Measurements from ENCODE around the gene APBA3. TPM values are rescaled to one million over a fixed set of nuclear protein-coding genes. Genes with fewer than 3 reads are reported as not detected.

The APBA3 gene
- total RNA-seq, 1 experiment from 2014 or later, result 21.4 TPM

DNA sequence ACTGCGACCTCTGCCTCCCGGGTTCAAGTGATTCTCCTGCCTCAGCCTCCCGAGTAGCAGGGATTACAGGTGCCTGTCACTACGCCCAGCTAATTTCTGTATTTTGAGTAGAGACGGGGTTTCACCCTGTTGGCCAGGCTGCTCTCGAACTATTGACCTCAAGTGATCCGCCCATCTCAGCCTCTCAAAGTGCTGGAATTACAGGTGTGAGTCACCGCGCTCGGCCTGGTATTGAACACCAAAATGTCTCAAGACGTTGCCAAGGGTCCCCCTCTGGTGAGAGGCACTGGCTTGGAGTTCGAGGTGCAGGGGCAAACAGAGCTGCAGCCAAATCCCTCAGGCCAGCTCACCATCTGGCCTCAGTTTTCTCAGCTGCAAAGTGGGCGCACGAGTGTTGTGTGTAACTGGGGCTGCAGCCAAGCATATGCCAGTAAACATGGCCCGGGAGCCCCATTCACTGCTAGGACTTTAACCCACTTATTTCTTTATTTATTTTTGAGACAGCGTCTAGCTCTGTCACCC is 45.3 kb downstream of the APBA3 start:
- H3K9ac ChIP-seq (ENCODE audit: low read length), result no peak overlapping the region
- no peak overlapping the region for H3K27ac ChIP-seq (ENCODE audit: low read length)
- no peaks in the 10 kb centered on the region for H4K20me1 ChIP-seq (ENCODE audit: low read length)
- no peaks in the 10 kb centered on the region for H3K79me2 ChIP-seq (ENCODE audit: low read length)
- CTCF ChIA-PET, result no interaction called here
- H3K4me1 ChIP-seq (ENCODE audit: insufficient read depth, low read length), result peaks cover 12% of the 10 kb centered on the region
- intact Hi-C loops (cut with micrococcal nuclease), result no loop called here
- H3K36me3 ChIP-seq (ENCODE audit: low read depth, low read length), result no peaks in the 10 kb centered on the region
- H3K9me3 ChIP-seq (ENCODE audit: low read length), result no peaks in the 10 kb centered on the region
- ATAC-seq, result no peak
- POLR2A ChIA-PET (ENCODE audit: unreplicated experiment), result no interaction called here
- no peak for DNase-seq
- H3K9me2 ChIP-seq (replicated peaks; ENCODE audit: low read length), result no peaks in the 10 kb centered on the region
- TF ChIP-seq, protein P1, sequence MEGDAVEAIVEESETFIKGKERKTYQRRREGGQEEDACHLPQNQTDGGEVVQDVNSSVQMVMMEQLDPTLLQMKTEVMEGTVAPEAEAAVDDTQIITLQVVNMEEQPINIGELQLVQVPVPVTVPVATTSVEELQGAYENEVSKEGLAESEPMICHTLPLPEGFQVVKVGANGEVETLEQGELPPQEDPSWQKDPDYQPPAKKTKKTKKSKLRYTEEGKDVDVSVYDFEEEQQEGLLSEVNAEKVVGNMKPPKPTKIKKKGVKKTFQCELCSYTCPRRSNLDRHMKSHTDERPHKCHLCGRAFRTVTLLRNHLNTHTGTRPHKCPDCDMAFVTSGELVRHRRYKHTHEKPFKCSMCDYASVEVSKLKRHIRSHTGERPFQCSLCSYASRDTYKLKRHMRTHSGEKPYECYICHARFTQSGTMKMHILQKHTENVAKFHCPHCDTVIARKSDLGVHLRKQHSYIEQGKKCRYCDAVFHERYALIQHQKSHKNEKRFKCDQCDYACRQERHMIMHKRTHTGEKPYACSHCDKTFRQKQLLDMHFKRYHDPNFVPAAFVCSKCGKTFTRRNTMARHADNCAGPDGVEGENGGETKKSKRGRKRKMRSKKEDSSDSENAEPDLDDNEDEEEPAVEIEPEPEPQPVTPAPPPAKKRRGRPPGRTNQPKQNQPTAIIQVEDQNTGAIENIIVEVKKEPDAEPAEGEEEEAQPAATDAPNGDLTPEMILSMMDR (conservative IDR thresholded peaks at IDR 0.05; ENCODE audit: low read depth, low read length), result no peak
- TF ChIP-seq EZH2phosphoT487 (IDR thresholded peaks at IDR 0.05; ENCODE audit: borderline replicate concordance, low read length) (no peak), EZH2 (IDR thresholded peaks at IDR 0.05; ENCODE audit: low read length, unreplicated experiment) (no peak)
- H3K4me3 ChIP-seq (ENCODE audit: low read length), result no peak overlapping the region
- no TSS peak for BruUV-seq (replicated peaks)
- no peak overlapping the region for H3K4me2 ChIP-seq (ENCODE audit: low read length)
- H2AFZ ChIP-seq (ENCODE audit: low read length), result no peak overlapping the region
- H3F3A ChIP-seq (ENCODE audit: low read length, unreplicated experiment), result no peaks in the 10 kb centered on the region
- H3K27me3 ChIP-seq (ENCODE audit: low read length), result no peaks in the 10 kb centered on the region

DNA sequence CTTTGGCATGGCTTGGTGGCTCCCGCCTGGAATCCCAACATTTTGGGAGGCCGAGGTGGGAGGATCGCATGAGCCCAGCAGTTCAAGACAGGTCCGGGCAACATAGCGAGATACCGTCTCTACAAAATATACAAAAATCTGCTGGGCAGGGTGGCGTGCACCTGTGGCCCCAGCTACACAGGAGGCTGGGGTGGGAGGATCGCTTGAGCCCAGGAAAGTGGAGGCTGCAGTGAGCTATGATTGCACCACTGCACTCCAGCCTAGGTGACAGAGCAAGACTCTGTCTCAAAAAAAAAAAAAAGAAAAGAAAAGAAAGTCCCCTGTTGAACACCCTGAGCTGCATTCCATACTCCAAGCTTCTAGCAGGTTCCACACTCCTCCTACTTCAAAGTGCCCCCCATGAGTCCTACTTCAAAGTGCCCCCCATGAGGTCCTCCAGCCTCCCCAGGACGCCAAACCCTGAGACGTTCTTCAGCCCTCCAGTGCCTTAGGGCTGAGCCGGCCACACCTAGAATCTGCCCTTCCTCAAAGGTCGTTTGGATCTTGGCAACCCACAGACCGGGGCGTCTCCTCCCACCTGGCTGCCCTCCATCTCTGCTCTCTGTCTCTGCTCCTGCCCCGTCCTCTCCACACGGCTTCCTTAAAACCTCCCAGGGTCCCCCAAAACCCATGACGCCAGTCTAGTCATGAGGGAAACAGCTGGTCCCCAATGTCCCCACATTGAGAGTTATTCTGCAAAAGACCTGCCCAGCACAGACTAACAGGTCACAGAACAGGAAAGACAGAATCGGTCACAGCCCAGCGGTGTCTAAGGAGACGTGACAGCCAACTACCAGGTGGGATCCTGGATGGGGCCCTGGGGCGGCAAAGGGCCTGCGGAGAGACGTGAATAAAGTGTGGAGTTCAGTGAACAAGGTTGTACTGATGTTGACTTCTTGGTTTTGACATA is 48.6 kb downstream of the APBA3 start:
- Histone ChIP-seq H3K9ac (ENCODE audit: low read length) (no peak overlapping the region), H3K4me3 (ENCODE audit: low read length) (no peak overlapping the region), H3K27me3 (ENCODE audit: low read length) (no peaks in the 10 kb centered on the region), H3K36me3 (ENCODE audit: low read depth, low read length) (no peaks in the 10 kb centered on the region), H3K4me2 (ENCODE audit: low read length) (peak overlapping the region; percentile 62), H3F3A (ENCODE audit: low read length, unreplicated experiment) (no peaks in the 10 kb centered on the region), H3K4me1 (ENCODE audit: insufficient read depth, low read length) (peaks cover 23% of the 10 kb centered on the region), H3K9me3 (ENCODE audit: low read length) (no peaks in the 10 kb centered on the region), H3K27ac (ENCODE audit: low read length) (no peak overlapping the region), H2AFZ (ENCODE audit: low read length) (0 out of 2 replicates have a peak overlapping the region, but pooled peaks have one; percentile 18), H3K9me2 (replicated peaks; ENCODE audit: low read length) (no peaks in the 10 kb centered on the region), H3K79me2 (ENCODE audit: low read length) (no peaks in the 10 kb centered on the region), H4K20me1 (ENCODE audit: low read length) (no peaks in the 10 kb centered on the region)
- POLR2A ChIA-PET (ENCODE audit: unreplicated experiment), result no interaction called here
- no TSS peak for BruUV-seq (replicated peaks)
- ATAC-seq (peak; percentile 25; the same call in 1 of the 2 replicates), DNase-seq (peak; percentile 21)
- TF ChIP-seq EZH2phosphoT487 (IDR thresholded peaks at IDR 0.05; ENCODE audit: borderline replicate concordance, low read length) (no peak), EZH2 (IDR thresholded peaks at IDR 0.05; ENCODE audit: low read length, unreplicated experiment) (no peak)
- TF ChIP-seq, protein P1 (conservative IDR thresholded peaks at IDR 0.05; ENCODE audit: low read depth, low read length), result no peak
- intact Hi-C loops (cut with micrococcal nuclease), result no loop called here
- CTCF ChIA-PET, result interaction anchor here (0.7 kb wide), 1 partner anchor 272 kb away, joined by 3 read pairs; the partner anchor contains the start of gene EEF2
